ENCODE results near the gene JADE3.
"Not testable (repeated sequence)": the region's sequence is repeated elsewhere in the genome, so short reads cannot be mapped to it uniquely, and the experiment has no call there.

DNA sequence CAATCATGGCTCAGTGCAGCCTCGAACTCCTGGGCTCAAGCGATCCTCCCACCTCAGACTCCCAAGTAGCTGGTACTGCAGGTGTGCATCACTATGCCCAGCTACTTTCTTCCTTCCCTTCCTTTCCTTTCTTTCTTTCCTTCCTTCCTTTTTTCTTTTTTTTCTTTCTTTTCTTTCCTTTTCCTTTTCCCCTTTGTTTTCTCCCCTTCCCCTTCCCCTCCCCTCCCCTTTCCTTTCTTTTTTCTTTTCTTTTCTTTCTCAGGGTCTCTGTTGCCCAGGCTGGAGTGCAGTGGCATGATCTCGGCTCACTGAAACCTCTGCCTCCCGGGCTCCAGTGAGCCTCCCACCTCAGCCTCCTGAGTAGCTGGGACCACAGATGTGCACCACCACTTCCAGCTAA lies 44.4 kb downstream of the JADE3 start:
- TF ChIP-seq REST (IDR thresholded peaks at IDR 0.05; ENCODE audit: borderline replicate concordance); RAD21 (conservative IDR thresholded peaks at IDR 0.05); SMC3 (conservative IDR thresholded peaks at IDR 0.05; ENCODE audit: poor library complexity); EZH2 (IDR thresholded peaks at IDR 0.05; ENCODE audit: borderline replicate concordance, insufficient read depth, low read length, poor library complexity, severe bottlenecking); EP300 (conservative IDR thresholded peaks at IDR 0.05; ENCODE audit: poor library complexity, severe bottlenecking): not testable (repeated sequence)
- TF ChIP-seq, protein P1, sequence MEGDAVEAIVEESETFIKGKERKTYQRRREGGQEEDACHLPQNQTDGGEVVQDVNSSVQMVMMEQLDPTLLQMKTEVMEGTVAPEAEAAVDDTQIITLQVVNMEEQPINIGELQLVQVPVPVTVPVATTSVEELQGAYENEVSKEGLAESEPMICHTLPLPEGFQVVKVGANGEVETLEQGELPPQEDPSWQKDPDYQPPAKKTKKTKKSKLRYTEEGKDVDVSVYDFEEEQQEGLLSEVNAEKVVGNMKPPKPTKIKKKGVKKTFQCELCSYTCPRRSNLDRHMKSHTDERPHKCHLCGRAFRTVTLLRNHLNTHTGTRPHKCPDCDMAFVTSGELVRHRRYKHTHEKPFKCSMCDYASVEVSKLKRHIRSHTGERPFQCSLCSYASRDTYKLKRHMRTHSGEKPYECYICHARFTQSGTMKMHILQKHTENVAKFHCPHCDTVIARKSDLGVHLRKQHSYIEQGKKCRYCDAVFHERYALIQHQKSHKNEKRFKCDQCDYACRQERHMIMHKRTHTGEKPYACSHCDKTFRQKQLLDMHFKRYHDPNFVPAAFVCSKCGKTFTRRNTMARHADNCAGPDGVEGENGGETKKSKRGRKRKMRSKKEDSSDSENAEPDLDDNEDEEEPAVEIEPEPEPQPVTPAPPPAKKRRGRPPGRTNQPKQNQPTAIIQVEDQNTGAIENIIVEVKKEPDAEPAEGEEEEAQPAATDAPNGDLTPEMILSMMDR (IDR thresholded peaks at IDR 0.05; ENCODE audit: poor library complexity, severe bottlenecking) = not testable (repeated sequence)
